Ammon's horn (tissue), 1 donor: ENCODE data around the gene BOD1L1.

Experiments
- DNase-seq: peaks from one replicate; pipeline ENCODE4 v3.0.0-alpha.2; 2016; ENCODE audit warnings: low spot score

BOD1L1 gene

GRCh38 chr4:13524504-13525243 lies 102.9 kb downstream of the BOD1L1 start:
- DNase-seq = no peak

GRCh38 chr4:13523591-13524503 lies 103.7 kb downstream of the BOD1L1 start:
- no peak for DNase-seq

GRCh38 chr4:13523105-13523477 lies 104.4 kb downstream of the BOD1L1 start:
- no peak for DNase-seq

GRCh38 chr4:13522282-13523104 lies 105.0 kb downstream of the BOD1L1 start:
- no peak for DNase-seq

- DNase-seq = no peak
Observed at GRCh38 chr4:13521047-13521446, 106.5 kb downstream of the BOD1L1 start.
